ENCODE data around the gene UGGT1. TPM values are rescaled to one million over a fixed set of nuclear protein-coding genes. Genes with fewer than 3 reads are reported as not detected.

UGGT1 gene
- polyA plus RNA-seq, 1 donor (not counting 4 experiments of a cell fraction or from before 2014, with no cell fraction given), result 26.7 TPM

DNA sequence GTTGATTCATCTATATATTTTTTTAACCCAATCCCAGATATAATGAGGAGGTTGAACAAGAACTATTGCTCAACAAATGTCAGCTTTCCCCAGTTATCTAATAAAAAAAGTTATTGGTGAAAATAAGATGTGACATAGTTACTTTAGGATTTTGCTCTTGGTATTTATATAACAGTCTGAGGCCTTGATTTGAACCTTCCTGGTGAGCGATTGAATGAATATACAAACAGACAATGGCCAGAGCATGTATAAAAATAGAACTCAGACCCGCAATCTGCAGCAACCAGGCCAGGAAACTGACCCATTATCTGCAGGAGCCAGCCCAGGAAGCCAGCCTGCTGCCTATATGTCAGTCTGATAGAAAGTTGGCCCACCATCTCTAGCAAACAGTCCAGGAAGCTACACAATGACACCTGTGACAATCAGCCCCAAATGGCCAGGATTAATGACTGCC lies 146.1 kb downstream of the UGGT1 start:
- H3K4me1 ChIP-seq (ENCODE audit: control insufficient read depth, extremely low read depth, insufficient read depth, low read length), result no peaks in the 10 kb centered on the region
- peaks cover 3% of the 10 kb centered on the region for H3K27me3 ChIP-seq (ENCODE audit: control insufficient read depth, extremely low read depth, insufficient read depth, low read length)
- no peaks in the 10 kb centered on the region for H3K9me1 ChIP-seq (ENCODE audit: control insufficient read depth, extremely low read depth, insufficient read depth, low read length)
- no peaks in the 10 kb centered on the region for H3K9me3 ChIP-seq (ENCODE audit: control insufficient read depth, low read depth, low read length)
- FAIRE-seq (no peak), DNase-seq (ENCODE audit: low read depth, low spot score) (no peak)
- H3K36me3 ChIP-seq (ENCODE audit: control insufficient read depth in 2 of 2, extremely low read depth in 1 of 2, insufficient read depth in 2 of 2, low read length in 2 of 2), result no peaks in the 10 kb centered on the region
- no peaks in the 10 kb centered on the region for H4K20me1 ChIP-seq (ENCODE audit: control insufficient read depth, extremely low read depth, insufficient read depth, low read length)
- dilution Hi-C loops (cut with MboI; ENCODE audit: extremely low pct_ligation_motif_present, low sequenced_read_pairs), result no loop called here
- H3K79me2 ChIP-seq (ENCODE audit: control insufficient read depth, insufficient read depth, low read length), result no peaks in the 10 kb centered on the region
- no peak overlapping the region for H3K9ac ChIP-seq (ENCODE audit: control insufficient read depth, extremely low read depth, insufficient read depth, low read length)
- no peak overlapping the region for H3K4me2 ChIP-seq (ENCODE audit: control insufficient read depth, extremely low read depth, insufficient read depth, low read depth, low read length)
- H2AFZ ChIP-seq (ENCODE audit: control insufficient read depth, low read length), result no peak overlapping the region
- TF ChIP-seq EZH2 (IDR thresholded peaks at IDR 0.05; ENCODE audit: low read length), result no peak
- TF ChIP-seq, protein P1, sequence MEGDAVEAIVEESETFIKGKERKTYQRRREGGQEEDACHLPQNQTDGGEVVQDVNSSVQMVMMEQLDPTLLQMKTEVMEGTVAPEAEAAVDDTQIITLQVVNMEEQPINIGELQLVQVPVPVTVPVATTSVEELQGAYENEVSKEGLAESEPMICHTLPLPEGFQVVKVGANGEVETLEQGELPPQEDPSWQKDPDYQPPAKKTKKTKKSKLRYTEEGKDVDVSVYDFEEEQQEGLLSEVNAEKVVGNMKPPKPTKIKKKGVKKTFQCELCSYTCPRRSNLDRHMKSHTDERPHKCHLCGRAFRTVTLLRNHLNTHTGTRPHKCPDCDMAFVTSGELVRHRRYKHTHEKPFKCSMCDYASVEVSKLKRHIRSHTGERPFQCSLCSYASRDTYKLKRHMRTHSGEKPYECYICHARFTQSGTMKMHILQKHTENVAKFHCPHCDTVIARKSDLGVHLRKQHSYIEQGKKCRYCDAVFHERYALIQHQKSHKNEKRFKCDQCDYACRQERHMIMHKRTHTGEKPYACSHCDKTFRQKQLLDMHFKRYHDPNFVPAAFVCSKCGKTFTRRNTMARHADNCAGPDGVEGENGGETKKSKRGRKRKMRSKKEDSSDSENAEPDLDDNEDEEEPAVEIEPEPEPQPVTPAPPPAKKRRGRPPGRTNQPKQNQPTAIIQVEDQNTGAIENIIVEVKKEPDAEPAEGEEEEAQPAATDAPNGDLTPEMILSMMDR (optimal IDR thresholded peaks at IDR 0.05 in 1 of 3, IDR thresholded peaks at IDR 0.05 in 1 of 3, conservative IDR thresholded peaks at IDR 0.05 in 1 of 3; ENCODE audit: extremely low read depth in 1 of 3, insufficient read depth in 2 of 3, low read length in 3 of 3), result no peak
- no peak overlapping the region for H3K27ac ChIP-seq (ENCODE audit: control insufficient read depth, insufficient read depth, low read length)
- H3K4me3 ChIP-seq (ENCODE audit: control insufficient read depth in 2 of 3, extremely low read depth in 1 of 3, insufficient read depth in 2 of 3, low read depth in 1 of 3, low read length in 3 of 3), result no peak overlapping the region

DNA sequence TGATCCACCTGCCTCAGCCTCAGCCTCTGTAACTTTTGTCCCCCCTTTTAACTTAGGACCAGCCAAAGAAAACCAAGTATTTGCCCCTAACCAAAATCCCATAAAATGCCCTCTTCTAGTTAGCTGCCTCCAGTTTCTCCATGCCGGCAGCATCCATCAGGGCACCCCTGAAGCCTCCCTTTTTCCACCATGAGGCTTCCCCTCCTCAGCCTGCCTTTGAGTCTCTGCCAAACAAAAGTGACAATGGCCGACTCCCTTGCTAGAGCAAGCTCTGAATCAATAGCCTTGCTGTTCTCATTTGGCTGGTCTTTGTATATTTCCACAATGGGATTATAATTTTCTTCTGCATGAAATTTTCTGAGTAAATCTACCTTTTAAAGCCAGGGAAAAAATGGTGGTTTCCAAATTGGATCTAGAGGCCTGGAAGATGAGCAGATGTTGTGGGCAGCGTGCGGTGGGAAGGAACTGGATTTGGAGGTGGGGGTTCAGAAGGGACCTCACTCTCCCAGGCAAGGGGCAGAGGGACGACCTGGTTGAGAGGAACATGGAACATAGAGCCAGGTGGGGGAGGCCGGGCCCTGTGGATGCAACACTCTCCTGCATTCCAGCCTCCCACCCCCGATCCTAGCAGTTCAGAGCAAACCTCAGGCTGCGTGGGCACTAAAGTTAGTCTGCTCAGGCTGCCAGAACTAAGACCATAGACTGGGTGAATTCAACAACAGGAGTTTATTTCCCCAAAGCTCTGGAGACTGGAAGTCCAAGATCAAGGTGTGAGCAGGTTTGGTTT lies 147.1 kb downstream of the UGGT1 start:
- H3K27ac ChIP-seq (ENCODE audit: control insufficient read depth, insufficient read depth, low read length), result no peak overlapping the region
- H3K9ac ChIP-seq (ENCODE audit: control insufficient read depth, extremely low read depth, insufficient read depth, low read length), result no peak overlapping the region
- H3K9me1 ChIP-seq (ENCODE audit: control insufficient read depth, extremely low read depth, insufficient read depth, low read length), result no peaks in the 10 kb centered on the region
- no peaks in the 10 kb centered on the region for H3K79me2 ChIP-seq (ENCODE audit: control insufficient read depth, insufficient read depth, low read length)
- dilution Hi-C loops (cut with MboI; ENCODE audit: extremely low pct_ligation_motif_present, low sequenced_read_pairs), result no loop called here
- no peaks in the 10 kb centered on the region for H3K27me3 ChIP-seq (ENCODE audit: control insufficient read depth, extremely low read depth, insufficient read depth, low read length)
- H3K9me3 ChIP-seq (ENCODE audit: control insufficient read depth, low read depth, low read length), result no peaks in the 10 kb centered on the region
- no peak for DNase-seq (ENCODE audit: low read depth, low spot score)
- no peak overlapping the region for H3K4me3 ChIP-seq (ENCODE audit: control insufficient read depth in 2 of 3, extremely low read depth in 1 of 3, insufficient read depth in 2 of 3, low read depth in 1 of 3, low read length in 3 of 3)
- H3K36me3 ChIP-seq (ENCODE audit: control insufficient read depth in 2 of 2, extremely low read depth in 1 of 2, insufficient read depth in 2 of 2, low read length in 2 of 2), result no peaks in the 10 kb centered on the region
- H4K20me1 ChIP-seq (ENCODE audit: control insufficient read depth, extremely low read depth, insufficient read depth, low read length), result no peaks in the 10 kb centered on the region
- no peak overlapping the region for H2AFZ ChIP-seq (ENCODE audit: control insufficient read depth, low read length)
- no peak overlapping the region for H3K4me2 ChIP-seq (ENCODE audit: control insufficient read depth, extremely low read depth, insufficient read depth, low read depth, low read length)
- FAIRE-seq, result no peak
- no peaks in the 10 kb centered on the region for H3K4me1 ChIP-seq (ENCODE audit: control insufficient read depth, extremely low read depth, insufficient read depth, low read length)
- TF ChIP-seq, protein P1 (optimal IDR thresholded peaks at IDR 0.05 in 1 of 3, IDR thresholded peaks at IDR 0.05 in 1 of 3, conservative IDR thresholded peaks at IDR 0.05 in 1 of 3; ENCODE audit: extremely low read depth in 1 of 3, insufficient read depth in 2 of 3, low read length in 3 of 3), result no peak
- TF ChIP-seq EZH2 (IDR thresholded peaks at IDR 0.05; ENCODE audit: low read length), result no peak

All from keratinocyte (primary cell).